ENCODE results near the gene SH3PXD2A.
A peak's percentile ranks its signal among the peaks of the same experiment; 100 is the strongest.

SH3PXD2A gene

DNA sequence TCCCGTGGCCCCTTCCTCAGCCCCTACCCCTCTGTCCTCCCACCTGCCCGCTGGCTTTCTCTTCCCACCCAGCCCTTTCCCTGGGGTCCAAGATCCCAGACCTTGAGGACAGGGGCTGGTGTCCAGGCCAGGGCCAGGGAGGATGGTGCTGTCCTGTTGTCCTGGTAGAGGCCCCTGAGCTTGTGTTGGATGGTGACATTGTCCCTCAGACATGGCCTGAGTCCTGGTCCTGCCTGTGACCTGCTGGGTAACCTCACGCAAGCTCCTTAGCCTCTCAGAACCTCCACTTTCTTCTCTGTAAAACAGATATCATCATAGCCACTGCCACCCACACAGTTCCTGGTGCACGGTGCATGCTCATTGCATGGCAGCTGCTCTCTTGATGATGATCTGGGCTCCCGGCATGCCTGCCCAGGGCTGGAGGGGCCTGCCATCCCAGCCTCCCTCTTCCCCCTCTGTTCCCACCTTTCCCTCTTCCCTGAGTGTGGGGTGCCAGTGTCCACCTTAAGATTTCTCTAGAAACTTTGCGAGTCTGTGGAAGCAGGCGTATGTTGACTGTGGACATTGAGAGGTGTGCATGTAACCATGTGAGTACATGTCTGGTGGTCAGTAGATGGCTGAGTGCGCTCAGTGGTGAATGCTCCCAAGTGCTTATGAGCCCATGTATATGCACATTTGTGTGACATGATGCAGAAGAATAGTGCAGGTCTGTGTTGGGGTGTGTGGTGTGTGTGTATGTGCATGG is 301.5 kb downstream of the SH3PXD2A start:
- DNase-seq = no peak

DNA sequence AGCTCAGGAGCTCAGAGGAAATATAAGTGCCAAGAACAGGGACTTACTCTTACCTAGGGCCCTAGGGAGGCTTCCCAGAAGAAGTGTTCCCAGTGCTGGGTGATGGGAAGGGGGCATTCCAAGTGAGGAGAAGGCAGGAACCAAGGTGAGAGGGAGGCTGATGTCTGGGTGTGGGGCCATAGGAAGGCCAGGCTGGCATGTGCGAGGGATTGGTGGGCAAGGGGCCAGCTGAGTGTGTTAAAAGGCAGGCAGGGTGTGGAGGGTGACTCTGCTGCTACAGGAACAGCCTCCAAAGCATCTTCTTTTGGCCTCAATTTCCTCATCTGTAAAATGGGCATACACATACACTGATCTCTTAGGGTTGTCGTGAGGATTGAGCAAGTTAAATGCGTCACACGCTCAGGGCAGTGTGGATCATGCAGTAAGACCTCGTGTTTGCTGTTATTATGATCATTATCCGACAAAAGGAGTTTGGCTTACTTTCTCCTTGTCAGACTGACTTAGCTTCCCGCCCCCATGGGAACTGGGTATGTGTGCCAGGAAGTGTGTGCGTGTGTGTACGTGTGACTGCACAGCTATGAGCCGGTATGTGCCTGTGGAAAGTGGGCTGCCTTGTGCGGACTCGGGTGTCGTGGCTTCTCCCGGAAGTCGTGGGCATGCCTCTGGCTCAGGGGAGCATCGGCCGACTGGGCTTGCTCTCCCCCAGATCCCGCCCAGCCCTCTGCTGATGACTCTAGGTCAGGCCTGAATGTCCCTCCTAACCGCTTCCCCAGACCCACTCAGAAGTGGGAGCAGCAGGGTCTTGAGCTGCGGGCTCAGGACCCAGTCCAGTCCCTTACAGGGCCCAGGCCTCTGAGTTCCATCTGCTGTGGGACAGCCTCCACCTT is 302.3 kb downstream of the SH3PXD2A start:
- DNase-seq = peak; percentile 27

DNA sequence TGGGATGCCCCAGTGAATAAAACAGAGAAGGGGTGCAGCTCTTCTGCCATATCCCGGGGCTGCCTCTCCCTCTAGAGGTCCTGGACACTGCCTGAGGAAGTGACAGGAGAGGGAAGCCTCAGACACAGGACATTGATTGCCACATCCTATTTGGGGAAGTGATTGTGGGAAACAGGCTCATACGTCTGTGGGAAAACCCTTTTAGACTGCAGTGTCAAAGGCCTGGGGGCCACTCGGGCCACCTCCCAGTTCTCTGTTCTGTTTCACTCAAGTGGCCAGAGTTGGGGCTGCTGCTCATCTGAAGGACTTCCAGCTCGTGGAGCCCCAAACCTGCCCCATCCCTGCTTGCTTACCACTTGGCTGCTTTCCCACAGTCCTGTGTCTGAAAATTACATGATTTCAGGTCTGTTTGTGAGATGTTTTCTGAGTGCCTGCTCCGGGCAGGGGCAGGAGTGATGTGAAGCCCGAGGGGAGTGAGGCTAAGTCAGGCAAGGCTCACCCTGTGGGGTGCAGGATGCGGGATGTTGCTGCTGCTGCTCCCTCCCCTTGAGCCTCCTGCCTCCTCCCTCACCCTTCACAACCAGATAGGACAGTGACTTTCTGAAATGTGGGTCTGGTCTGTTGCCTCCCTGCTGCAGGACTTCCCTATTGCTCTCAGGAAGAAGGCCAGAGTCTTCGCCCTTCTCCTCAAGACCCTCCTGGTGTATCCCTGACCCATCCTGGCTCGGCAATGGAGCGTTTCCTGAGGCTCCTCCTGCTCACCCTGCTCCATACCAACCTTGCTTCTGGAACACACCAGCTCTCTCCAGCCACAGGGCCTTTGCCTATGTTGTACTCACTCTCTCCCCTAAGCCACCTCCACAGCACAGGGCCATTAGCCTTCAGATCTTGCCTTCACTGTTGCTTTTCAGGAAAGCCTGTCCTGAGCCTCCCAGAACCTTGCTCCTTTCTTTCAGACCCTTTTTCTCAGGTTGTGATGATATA is 303.5 kb downstream of the SH3PXD2A start:
- peak; percentile 25 for DNase-seq

DNA sequence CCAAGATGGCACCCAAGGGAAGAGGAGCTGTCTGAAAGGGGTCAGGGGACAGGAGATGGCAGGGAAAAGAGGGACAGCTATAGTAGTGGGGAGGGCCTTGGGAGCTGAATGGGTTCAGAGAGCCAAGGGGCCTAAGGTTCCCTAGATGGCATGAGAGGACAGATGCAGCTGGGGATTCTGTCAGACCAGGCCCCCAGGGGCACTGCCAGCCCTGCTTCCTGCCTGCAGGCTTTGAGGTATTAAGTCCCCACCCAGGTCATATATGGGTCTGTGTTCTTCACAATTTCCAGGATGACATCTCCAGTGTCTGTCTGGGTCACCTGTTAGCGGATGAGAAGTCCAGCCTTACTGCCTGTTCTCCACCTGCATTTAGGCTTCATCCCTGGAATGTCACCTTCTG is 305.1 kb downstream of the SH3PXD2A start:
- DNase-seq = no peak

DNA sequence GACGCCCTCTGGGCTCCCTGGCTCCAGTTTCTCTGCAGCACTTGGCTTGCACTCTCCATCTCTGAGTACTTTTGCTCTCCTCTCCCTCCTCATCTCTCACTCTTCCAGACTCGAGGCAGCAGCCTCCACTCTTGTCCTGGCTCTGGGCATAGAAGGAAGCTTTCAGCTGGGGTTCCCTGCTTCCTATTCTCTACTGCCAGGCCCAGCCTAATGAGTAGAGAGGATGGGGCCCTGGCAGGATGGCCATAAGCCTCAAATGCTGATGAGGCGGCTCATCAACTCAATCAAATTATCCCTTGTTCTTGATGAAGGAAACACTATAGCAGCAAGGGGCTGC is 306.1 kb downstream of the SH3PXD2A start:
- DNase-seq = no peak

DNA sequence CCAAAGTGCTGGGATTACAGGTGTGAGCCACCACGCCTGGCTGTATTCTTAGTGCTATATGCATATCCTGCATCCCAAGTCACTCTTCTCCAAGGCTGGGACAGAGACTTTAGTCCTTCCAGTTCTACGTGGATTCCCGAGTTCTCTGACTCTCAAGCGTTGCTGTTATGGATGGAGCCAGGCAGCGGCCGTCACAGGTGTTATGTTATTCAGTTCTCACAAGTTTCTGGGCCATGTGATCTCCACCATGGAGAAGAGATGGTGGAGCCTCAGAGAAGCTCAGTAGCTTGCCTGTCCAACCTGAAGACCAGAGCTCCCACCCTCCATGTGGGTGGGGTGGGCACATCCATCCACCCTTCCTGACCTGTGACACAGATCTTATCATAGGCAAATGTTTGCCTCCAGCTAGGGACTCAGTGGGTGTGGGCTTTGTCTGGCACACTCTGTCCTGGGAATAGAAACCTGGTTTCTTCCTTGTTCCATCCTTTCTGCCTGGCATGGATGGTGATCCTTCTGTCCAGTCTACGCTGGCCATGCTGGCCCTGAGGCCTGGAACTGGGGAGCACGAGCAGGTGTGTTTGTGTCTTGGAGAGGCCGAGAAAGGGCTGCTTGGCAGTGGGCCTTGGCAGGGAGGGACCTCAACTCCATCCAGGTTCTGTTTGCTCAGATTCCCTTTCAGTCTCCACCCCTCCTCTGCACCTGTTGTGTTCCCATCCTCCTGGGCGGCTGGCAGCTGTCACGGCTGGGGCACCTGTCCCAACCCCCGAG is 306.6 kb downstream of the SH3PXD2A start:
- DNase-seq = no peak

DNA sequence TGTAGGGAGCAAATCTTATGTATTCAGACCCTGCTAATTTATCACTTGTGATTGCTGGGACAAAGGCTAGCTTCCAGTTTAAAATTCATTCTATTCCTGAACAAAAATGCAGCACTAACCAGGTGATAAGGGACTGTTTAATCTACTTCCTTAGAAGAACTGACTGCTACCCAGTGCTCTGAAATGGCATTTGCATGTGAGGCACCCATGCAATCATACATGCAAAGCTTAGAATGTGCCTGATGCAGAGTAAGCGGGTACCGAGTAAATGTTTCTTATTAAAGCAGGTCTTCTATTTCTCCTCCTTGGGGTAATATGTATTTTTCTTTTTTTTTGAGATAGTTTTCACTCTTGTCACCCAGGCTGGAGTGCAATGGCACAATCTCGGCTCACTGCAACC is 307.4 kb downstream of the SH3PXD2A start:
- no peak for DNase-seq

DNA sequence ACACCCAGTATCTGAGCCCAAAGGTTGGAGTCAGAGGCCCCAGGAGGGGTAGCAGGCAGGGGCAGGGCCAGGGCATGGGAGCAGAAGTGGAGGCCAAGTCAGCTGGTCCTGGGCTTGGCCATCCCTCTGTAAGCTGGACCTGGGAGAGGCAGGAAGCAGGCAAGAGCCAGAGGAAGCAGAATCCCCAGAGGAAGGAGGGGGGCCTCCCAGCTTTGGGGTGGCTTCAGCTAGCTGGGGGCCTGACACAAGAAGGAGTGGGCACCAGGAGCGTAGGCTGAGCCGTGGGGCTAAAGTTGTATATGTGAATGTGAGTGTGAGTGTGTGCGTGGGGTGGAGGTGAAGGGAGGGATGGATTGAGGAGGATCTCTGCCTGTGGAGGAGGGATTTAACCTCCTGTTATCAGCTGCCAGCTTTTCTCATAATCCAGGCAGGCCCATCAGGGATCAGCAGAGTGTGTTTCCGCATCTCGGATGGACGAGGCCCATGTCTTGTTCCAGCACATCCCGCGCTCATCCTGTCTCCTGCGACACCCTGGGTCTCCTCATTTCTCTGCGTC is 307.9 kb downstream of the SH3PXD2A start:
- DNase-seq = no peak

DNA sequence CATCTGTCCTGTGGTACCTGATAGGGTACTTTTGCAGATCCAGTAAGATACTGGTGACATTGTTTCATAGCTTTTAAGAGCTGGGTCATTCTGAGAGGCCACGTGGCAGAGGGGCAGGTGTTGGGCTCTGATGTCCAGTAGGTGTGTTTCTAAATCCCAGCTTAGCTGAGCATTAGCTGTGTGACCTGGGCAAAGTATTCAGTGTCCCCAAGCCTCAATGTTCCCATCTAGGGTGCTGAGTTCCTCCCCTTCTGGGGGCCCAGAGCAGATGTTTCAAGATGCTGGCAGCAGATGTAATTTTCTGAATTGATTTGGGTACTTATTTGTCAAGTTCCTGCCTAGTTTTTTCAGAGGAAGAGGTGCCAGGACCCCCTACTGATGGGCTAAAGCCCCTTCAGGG is 309.0 kb downstream of the SH3PXD2A start:
- no peak for DNase-seq

DNA sequence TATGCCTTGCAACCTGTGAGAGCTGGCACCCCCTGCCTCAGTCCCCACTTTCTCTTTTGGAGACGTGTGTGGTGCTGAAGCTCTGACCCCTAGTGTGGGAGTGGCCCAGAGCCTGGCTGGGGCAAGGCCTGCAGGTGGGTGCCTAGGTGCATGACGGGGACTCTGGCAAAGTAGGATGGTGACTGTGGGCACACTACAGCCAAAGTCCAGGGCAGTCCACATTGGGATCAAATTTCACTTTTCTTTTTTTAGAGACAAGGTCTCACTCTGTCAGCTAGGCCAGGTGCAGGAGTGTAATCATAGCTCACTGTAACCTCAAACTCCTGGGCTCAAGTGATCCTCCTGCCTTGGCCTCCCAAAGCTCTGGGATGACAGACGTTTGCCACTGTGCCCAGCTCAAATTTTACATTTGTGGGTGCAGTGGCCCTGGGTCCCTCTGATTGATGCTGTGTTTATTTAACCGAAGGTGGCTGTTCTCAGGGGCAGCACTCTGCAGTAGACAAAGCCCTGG is 309.6 kb downstream of the SH3PXD2A start:
- no peak for DNase-seq

DNA sequence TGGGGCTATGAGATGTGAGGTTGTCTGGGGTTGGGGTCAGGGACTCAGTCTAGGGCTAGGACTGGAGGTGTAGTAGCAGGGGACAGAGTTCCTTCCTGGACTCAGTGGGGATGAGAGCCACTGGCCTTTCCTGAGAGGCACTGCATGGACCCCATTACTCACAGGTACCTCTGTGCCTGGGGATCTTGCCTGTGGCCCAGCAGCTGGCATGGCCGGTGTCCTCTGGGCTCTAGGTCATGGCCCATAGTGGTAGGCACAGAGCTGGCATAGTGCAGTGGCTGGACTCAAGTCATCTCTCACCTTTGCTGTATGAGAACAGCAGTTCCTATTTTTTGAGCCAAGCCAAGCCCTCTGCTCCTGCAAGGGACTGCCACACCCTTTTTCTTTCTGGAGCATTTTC is 310.0 kb downstream of the SH3PXD2A start:
- DNase-seq = no peak

DNA sequence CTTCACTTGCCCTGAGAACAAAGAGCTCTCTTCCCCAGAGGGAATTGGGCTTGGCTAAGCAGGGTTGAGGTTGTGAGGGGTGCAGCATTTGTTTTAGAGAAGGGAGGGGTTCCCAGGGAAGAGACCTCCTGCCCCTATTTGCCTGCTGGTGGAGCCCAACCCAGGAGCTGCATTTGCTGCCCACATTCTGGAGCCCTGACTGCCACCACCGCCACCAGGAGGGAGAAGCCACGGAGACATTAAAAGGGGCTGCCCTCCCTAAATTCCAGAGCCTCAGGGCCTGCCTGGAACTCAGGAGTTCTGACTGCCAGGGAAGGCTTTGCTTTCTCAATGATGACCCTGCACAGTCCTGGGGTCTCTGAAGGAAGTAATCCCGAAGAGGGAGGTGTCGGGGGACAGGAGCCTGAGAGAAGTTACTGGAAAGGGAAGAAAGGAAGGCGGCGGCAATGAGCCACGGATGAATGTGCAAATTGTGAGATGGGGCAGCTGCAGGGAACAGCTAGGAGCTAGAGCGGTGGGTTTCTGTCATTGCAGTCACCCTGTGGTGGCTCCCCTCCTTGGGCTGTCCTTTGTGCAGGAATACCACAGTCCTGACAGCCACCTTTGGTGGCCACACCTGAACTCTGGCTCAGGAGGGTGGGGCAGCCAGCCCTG is 310.6 kb downstream of the SH3PXD2A start:
- no peak for DNase-seq
